Measurements from ENCODE around the gene LPIN1.

DNA sequence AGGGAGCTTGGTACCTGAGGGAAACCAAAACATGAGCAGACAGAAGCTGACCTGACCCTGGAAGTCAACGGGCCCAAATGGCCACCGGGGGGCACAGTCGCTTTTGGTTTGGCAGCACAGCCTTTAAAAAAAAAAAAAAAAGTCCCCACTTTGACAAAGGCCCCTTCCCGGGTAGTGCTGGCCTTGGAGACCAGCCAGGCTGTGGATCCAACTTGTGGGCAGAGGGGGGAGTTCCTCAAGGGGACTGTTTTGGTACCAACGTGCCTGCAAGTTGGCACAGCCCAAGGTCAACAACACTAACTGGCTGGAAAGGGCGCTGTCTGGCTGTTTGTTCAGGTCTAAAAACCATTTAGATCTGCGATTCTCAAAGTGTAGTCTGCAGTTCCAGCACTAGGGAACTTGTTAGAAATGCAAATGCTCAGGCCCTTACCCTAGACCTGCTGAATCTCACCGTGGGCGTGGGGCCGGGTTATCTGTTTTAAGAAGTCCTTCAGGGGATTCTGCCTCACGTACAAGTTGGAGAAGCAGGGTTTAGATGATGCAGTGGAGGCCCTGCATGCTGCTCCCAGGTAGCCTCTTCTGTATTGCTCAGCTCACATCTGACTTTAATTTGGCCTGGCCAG is 83.0 kb downstream of the LPIN1 start:
- peak in 2 of 3 donors; percentile 48 to 56 for TF ChIP-seq POLR2AphosphoS5 (IDR thresholded peaks at IDR 0.05)
- peak in 10 of 11 experiments; percentile 40 to 78 (median 68) for TF ChIP-seq CTCF (IDR thresholded peaks at IDR 0.05 in 8 of 11, conservative IDR thresholded peaks at IDR 0.05 in 3 of 11)
- no peak for TF ChIP-seq POLR2A (IDR thresholded peaks at IDR 0.05)
